GM23338 (cell line): ENCODE results near the gene PROC. TPM values are rescaled to one million over a fixed set of nuclear protein-coding genes. Genes with fewer than 3 reads are reported as not detected.

Experiments used
- ATAC-seq: fragments of 200-7000 bp; cut with Tn5 transposase; 3 replicates; pipeline ENCODE4 v1.9.1; 2020
- DNase-seq: peaks from one replicate; pipeline ENCODE4 v3.0.0-alpha.2; 2015; ENCODE audit warnings: low spot score
- H2AFZ ChIP-seq: fragments of 200-600 bp; sonication (generic); 2 replicates; pipeline ENCODE4 v1.8.0; 2016; ENCODE audit warnings: antibody characterized with exemption, mild to moderate bottlenecking, moderate library complexity
- H3F3A ChIP-seq: fragments of 200-600 bp; sonication (generic); replicated peaks from 2 replicates; pipeline ENCODE4 v1.8.0; 2017; ENCODE audit warnings: antibody characterized with exemption, mixed run types, low read depth
- H3K27ac ChIP-seq: fragments of 200-600 bp; sonication (generic); 2 replicates; pipeline ENCODE4 v1.6.1; 2016; ENCODE audit warnings: low read depth
- H3K27me3 ChIP-seq: fragments of 200-600 bp; sonication (generic); 2 replicates; pipeline ENCODE4 v1.8.0; 2016; ENCODE audit warnings: mild to moderate bottlenecking, mixed run types, moderate library complexity; ENCODE audit not compliant: insufficient read depth
- H3K36me3 ChIP-seq: fragments of 200-600 bp; sonication (generic); 2 replicates; pipeline ENCODE4 v1.8.0; 2016; ENCODE audit warnings: mild to moderate bottlenecking; ENCODE audit not compliant: insufficient read depth
- H3K4me1 ChIP-seq: fragments of 200-600 bp; sonication (generic); 2 replicates; pipeline ENCODE4 v1.8.0; 2016; ENCODE audit warnings: mild to moderate bottlenecking, moderate library complexity; ENCODE audit not compliant: insufficient read depth
- H3K4me2 ChIP-seq: fragments of 200-600 bp; sonication (generic); 2 replicates; pipeline ENCODE4 v1.7.1; 2017; ENCODE audit warnings: mixed run types
- H3K4me3 ChIP-seq: fragments of 200-600 bp; sonication (generic); 2 replicates; pipeline ENCODE4 v1.6.1; 2016; ENCODE audit warnings: mixed run types
- H3K79me2 ChIP-seq: fragments of 200-600 bp; sonication (generic); replicated peaks from 2 replicates; pipeline ENCODE4 v1.8.0; 2017; ENCODE audit warnings: mild to moderate bottlenecking; ENCODE audit not compliant: insufficient read depth
- H3K9me2 ChIP-seq: fragments of 200-600 bp; sonication (generic); 2 replicates; pipeline ENCODE4 v1.8.0; 2017; ENCODE audit not compliant: insufficient read depth
- H4K20me1 ChIP-seq: fragments of 200-600 bp; sonication (generic); replicated peaks from 2 replicates; pipeline ENCODE4 v1.8.0; 2017; ENCODE audit warnings: mild to moderate bottlenecking; ENCODE audit not compliant: insufficient read depth
- H3K27ac Mint-ChIP-seq: 2 replicates; pipeline ENCODE4 v1.8.0; 2020; ENCODE audit warnings: inconsistent platforms, mild to moderate bottlenecking, moderate library complexity, mixed read lengths
- H3K27me3 Mint-ChIP-seq: 3 replicates; pipeline ENCODE4 v1.8.0; 2022; ENCODE audit warnings: low read depth, mild to moderate bottlenecking, moderate library complexity, mixed read lengths, inconsistent platforms; ENCODE audit not compliant: insufficient read depth, poor library complexity
- H3K36me3 Mint-ChIP-seq: 3 replicates; pipeline ENCODE4 v1.8.0; 2021; ENCODE audit warnings: low read depth, mild to moderate bottlenecking, inconsistent platforms, moderate library complexity, mixed read lengths
- H3K4me1 Mint-ChIP-seq: 3 replicates; pipeline ENCODE4 v1.8.0; 2020; ENCODE audit warnings: mild to moderate bottlenecking, inconsistent platforms, mixed read lengths
- H3K4me3 Mint-ChIP-seq: 3 replicates; pipeline ENCODE4 v1.8.0; 2021; ENCODE audit warnings: moderate library complexity, mild to moderate bottlenecking, inconsistent platforms, mixed read lengths
- H3K9me3 Mint-ChIP-seq: 3 replicates; pipeline ENCODE4 v1.8.0; 2020; ENCODE audit warnings: moderate library complexity, mild to moderate bottlenecking, inconsistent platforms, mixed read lengths
- CTCF ChIP-seq, 2 experiments: fragments of 200-600 bp in 1 of 2; sonication (generic) in 1 of 2; conservative IDR thresholded peaks; 2 replicates each; pipeline versions ENCODE4 v1.5.1 to v1.6.1; 2016 to 2017; ENCODE audit warnings: antibody characterized with exemption in 2 of 2, low read depth in 2 of 2, mild to moderate bottlenecking in 2 of 2, moderate library complexity in 1 of 2
- ZNF331 ChIP-seq: fragments of 250-450 bp; sonication (Bioruptor Pico); IDR thresholded peaks from 2 replicates; pipeline ENCODE4 v1.5.0; 2020; ENCODE audit warnings: low read depth, mild to moderate bottlenecking, moderate library complexity
- polyA plus RNA-seq: library from polyadenylated mRNA; unstranded; fragments of >200 nt; fragmentation: Nextera tagmentation; extraction: Ambion mirVana; gene quantifications from 2 replicates; pipeline ENCODE4 v1.2.1, GENCODE V29; 2016
- total RNA-seq: library from RNA; depleted of rRNA; stranded (reverse); fragments of >200 nt; shearing (Covaris generic); gene quantifications from 2 replicates; pipeline ENCODE4 v1.2.3, GENCODE V29; 2014

Gene PROC
- total and polyA plus RNA-seq, 2 experiments from 2014 or later, result 1.7 to 2.4 TPM

GRCh38 chr2:127437781-127438726 is 19.8 kb downstream of the PROC start:
- Histone ChIP-seq H3K4me3 (no peak overlapping the region), H4K20me1 (no peaks in the 10 kb centered on the region), H2AFZ (no peak overlapping the region), H3K27ac (no peak overlapping the region), H3K36me3 (no peaks in the 10 kb centered on the region), H3K9me2 (no peaks in the 10 kb centered on the region), H3F3A (no peaks in the 10 kb centered on the region), H3K4me1 (no peaks in the 10 kb centered on the region), H3K4me2 (no peak overlapping the region), H3K27me3 (no peaks in the 10 kb centered on the region), H3K79me2 (no peaks in the 10 kb centered on the region)
- Mint-ChIP-seq H3K9me3 (peaks cover 14% of the 10 kb centered on the region), H3K27me3 (peaks cover 5% of the 10 kb centered on the region), H3K27ac (no peak overlapping the region), H3K4me1 (no peaks in the 10 kb centered on the region), H3K4me3 (no peak overlapping the region), H3K36me3 (peaks cover 3% of the 10 kb centered on the region; the same call in 1 of the 3 replicates)
- peak; percentile 95 for ATAC-seq
- peak; percentile 38 for DNase-seq
- peak in 1 of 2 experiments; percentile 38; a peak in 1 of 4 replicates for TF ChIP-seq CTCF (conservative IDR thresholded peaks at IDR 0.05; ENCODE audit: low read depth in 2 of 2)
- no peak for TF ChIP-seq ZNF331 (CRISPR knock-in tag)

GRCh38 chr2:127439343-127439742 is 21.1 kb downstream of the PROC start:
- no peak for ATAC-seq
- Mint-ChIP-seq H3K4me3 (no peak overlapping the region), H3K27ac (peak overlapping the region; percentile 25; the same call in 1 of the 2 replicates)

More at GRCh38 chr2:127439343-127439742, 21.1 kb downstream of the PROC start:
- peaks cover 3% of the 10 kb centered on the region; the same call in 1 of the 3 replicates for H3K36me3 Mint-ChIP-seq
- H2AFZ ChIP-seq, result no peak overlapping the region
- H3K4me1 ChIP-seq, result no peaks in the 10 kb centered on the region
- no peaks in the 10 kb centered on the region for H3K79me2 ChIP-seq
- TF ChIP-seq CTCF (conservative IDR thresholded peaks at IDR 0.05; ENCODE audit: low read depth in 2 of 2), result no peak
- no peak overlapping the region for H3K27ac ChIP-seq
- no peak overlapping the region for H3K4me2 ChIP-seq
- H3F3A ChIP-seq, result no peaks in the 10 kb centered on the region
- peaks cover 18% of the 10 kb centered on the region for H3K9me3 Mint-ChIP-seq
- no peaks in the 10 kb centered on the region for H3K36me3 ChIP-seq
- no peaks in the 10 kb centered on the region for H4K20me1 ChIP-seq
- no peaks in the 10 kb centered on the region for H3K9me2 ChIP-seq
- H3K27me3 Mint-ChIP-seq, result peaks cover 3% of the 10 kb centered on the region
- H3K4me1 Mint-ChIP-seq, result no peaks in the 10 kb centered on the region
- H3K4me3 ChIP-seq, result no peak overlapping the region
- DNase-seq, result no peak
- no peaks in the 10 kb centered on the region for H3K27me3 ChIP-seq
